HG02884 (cell line): ENCODE results near the gene KRT6B.
"Not testable (repeated sequence)": the region's sequence is repeated elsewhere in the genome, so short reads cannot be mapped to it uniquely, and the experiment has no call there.

Experiments
- ATAC-seq: cut with Tn5 transposase; IDR thresholded peaks from one replicate; pipeline ENCODE4 v1.9.1; 2021; ENCODE audit warnings: mild to moderate bottlenecking, moderate library complexity; ENCODE audit not compliant: unreplicated experiment

KRT6B gene

GRCh38 chr12:52415870-52416750 lies 35.8 kb downstream of the KRT6B start:
- no peak for ATAC-seq

- no peak for ATAC-seq
Measured at GRCh38 chr12:52414936-52415335, 37.0 kb downstream of the KRT6B start.

- ATAC-seq: no peak
Measured at GRCh38 chr12:52413782-52414345, 38.1 kb downstream of the KRT6B start.

- no peak for ATAC-seq
Measured at GRCh38 chr12:52413202-52413601, 38.7 kb downstream of the KRT6B start.

GRCh38 chr12:52411815-52412214 lies 40.1 kb downstream of the KRT6B start:
- ATAC-seq: no peak

GRCh38 chr12:52410589-52411248 lies 41.2 kb downstream of the KRT6B start:
- not testable (repeated sequence) for ATAC-seq

GRCh38 chr12:52407918-52408317 lies 44.0 kb downstream of the KRT6B start:
- no peak for ATAC-seq

- ATAC-seq: no peak
Measured at GRCh38 chr12:52405922-52406385, 46.0 kb downstream of the KRT6B start, which contains the start of gene KRT82. TSS of gene KRT82 (minus strand) at chr12:52406335. CDS start at chr12:52406277, 58 bp downstream.

- no peak for ATAC-seq
Measured at GRCh38 chr12:52404951-52405350, 47.0 kb downstream of the KRT6B start.

- no peak for ATAC-seq
Measured at GRCh38 chr12:52403561-52403960, 48.4 kb downstream of the KRT6B start.

- no peak for ATAC-seq
Measured at GRCh38 chr12:52402873-52403540, 48.9 kb downstream of the KRT6B start.

GRCh38 chr12:52402377-52402776 lies 49.6 kb downstream of the KRT6B start:
- ATAC-seq: no peak

- no peak for ATAC-seq
Measured at GRCh38 chr12:52401926-52402325, 50.0 kb downstream of the KRT6B start.

GRCh38 chr12:52401526-52401925 lies 50.4 kb downstream of the KRT6B start:
- ATAC-seq: no peak

GRCh38 chr12:52400906-52401305 lies 51.0 kb downstream of the KRT6B start:
- no peak for ATAC-seq

GRCh38 chr12:52399756-52400155 lies 52.2 kb downstream of the KRT6B start:
- ATAC-seq: no peak

- ATAC-seq: no peak
Measured at GRCh38 chr12:52398176-52398575, 53.8 kb downstream of the KRT6B start.

- ATAC-seq: no peak
Measured at GRCh38 chr12:52396656-52397055, 55.3 kb downstream of the KRT6B start.
